IPS-18a (cell line): ENCODE results near the gene ZNF611.
"Not testable (repeated sequence)": the region's sequence is repeated elsewhere in the genome, so short reads cannot be mapped to it uniquely, and the experiment has no call there.

Source experiments
- H3K27ac ChIP-seq: one replicate; pipeline ENCODE4 v1.5.1; 2013; ENCODE audit warnings: low read length
- H3K27me3 ChIP-seq: one replicate; pipeline ENCODE4 v1.6.1; 2013; ENCODE audit warnings: mild to moderate bottlenecking, low read length; ENCODE audit not compliant: control insufficient read depth, insufficient read depth
- H3K36me3 ChIP-seq: one replicate; pipeline ENCODE4 v1.6.1; 2013; ENCODE audit warnings: low read depth, low read length; ENCODE audit not compliant: control insufficient read depth
- H3K4me1 ChIP-seq: one replicate; pipeline ENCODE4 v1.6.1; 2013; ENCODE audit warnings: low read depth, low read length; ENCODE audit not compliant: control insufficient read depth
- H3K4me3 ChIP-seq: one replicate; pipeline ENCODE4 v1.5.1; 2013; ENCODE audit warnings: low read length
- H3K9ac ChIP-seq: one replicate; pipeline ENCODE4 v1.6.1; 2013; ENCODE audit warnings: mild to moderate bottlenecking, low read length, moderate library complexity
- H3K9me3 ChIP-seq: one replicate; pipeline ENCODE4 v1.6.1; 2013; ENCODE audit warnings: low read depth, low read length; ENCODE audit not compliant: control insufficient read depth

The ZNF611 gene

DNA sequence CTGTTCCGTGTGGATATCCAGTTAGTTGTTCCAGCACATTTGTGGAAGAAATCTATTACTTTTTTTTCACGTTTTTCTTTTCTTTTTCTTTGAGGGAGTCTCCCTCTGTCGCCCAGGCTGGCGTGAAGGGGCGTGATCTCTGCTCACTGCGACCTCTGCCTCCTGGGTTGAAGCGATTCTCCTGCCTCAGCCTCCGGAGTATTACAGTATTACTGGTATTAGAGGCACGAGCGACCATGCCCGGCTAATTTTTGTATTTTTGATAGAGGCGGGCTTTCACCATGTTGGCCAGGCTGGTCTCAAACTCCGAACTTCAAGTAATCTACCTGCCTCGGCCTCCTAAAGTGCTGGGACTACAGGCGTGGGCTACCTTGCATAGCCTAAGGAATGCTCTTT is 43.6 kb downstream of the ZNF611 start:
- Histone ChIP-seq H3K27me3 (peaks cover 20% of the 10 kb centered on the region), H3K36me3 (no peaks in the 10 kb centered on the region), H3K9me3 (no peaks in the 10 kb centered on the region), H3K4me3 (peak overlapping the region; percentile 98), H3K9ac (peak overlapping the region; percentile 54), H3K4me1 (peaks cover 2% of the 10 kb centered on the region), H3K27ac (no peak overlapping the region)

DNA sequence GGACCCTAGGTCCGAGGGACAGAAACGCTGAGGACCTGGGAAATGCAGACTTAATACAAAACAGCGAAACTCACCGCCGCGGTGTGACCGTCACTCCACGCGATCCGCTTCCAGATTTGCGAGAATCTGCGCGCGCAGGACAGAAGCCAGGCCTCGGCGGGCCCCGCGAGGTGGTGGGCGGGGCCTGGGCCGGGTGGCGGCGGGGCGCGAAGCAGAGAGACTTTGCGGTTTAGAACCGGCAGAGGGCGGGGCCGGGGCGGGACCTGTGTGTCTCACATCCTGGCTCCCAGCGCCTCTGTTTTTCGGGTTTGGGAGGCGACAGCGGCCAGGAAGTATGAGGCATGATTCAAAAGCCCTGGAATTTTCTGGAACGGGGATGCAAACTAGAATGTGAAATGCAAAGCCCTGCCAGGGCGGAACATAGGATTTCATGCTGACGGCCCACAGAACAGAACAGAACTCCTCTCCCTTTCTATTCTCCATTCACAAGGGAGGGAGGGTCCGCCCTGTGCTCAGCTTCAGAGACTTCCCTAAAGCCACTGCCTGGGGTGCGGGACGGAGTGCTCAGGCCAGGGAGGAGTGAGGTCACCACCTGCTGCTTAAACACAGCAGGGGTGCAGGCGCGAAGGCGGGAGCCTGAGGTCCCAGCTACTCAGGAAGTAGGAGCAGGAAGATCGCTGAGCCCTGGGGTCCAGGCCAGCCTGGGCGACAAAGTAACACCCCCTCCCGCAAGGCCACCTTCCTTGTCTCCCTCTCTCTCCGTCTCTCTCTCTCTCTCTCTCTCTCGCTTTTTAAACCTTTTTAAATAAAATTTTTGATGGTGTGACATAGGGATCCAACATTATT is 44.3 kb downstream of the ZNF611 start:
- Histone ChIP-seq H3K4me1 (peaks cover 2% of the 10 kb centered on the region), H3K36me3 (no peaks in the 10 kb centered on the region), H3K9ac (peak overlapping the region; percentile 77), H3K4me3 (peak overlapping the region; percentile 98), H3K27ac (no peak overlapping the region), H3K27me3 (peaks cover 20% of the 10 kb centered on the region), H3K9me3 (no peaks in the 10 kb centered on the region)

DNA sequence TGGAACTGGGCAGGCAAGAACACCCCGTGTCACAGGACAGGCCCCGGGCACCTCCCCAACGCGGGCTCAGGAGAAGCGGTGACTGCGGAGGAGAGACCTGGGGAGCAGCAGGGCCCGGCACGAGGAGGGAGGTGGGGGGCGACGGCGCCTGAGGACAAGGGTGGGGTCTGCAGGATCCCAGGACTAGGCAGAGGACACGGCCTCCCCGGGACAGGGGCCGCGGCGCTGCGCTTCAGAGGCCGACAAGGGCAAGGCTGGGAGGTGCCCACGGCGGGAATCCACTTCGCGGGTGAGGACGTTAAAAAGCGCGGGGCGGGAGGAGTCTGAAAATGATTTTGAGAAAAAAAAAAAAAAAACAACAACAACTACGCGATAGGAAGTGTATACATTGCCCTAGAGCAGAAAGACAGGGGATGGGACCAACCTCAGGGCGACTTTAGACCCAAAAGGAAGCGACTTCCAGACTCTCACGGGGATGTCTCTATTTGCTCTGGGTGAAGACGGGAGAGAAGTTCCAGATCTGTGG is 44.9 kb downstream of the ZNF611 start:
- Histone ChIP-seq H3K36me3 (no peaks in the 10 kb centered on the region), H3K9ac (peak overlapping the region; percentile 77)

DNA sequence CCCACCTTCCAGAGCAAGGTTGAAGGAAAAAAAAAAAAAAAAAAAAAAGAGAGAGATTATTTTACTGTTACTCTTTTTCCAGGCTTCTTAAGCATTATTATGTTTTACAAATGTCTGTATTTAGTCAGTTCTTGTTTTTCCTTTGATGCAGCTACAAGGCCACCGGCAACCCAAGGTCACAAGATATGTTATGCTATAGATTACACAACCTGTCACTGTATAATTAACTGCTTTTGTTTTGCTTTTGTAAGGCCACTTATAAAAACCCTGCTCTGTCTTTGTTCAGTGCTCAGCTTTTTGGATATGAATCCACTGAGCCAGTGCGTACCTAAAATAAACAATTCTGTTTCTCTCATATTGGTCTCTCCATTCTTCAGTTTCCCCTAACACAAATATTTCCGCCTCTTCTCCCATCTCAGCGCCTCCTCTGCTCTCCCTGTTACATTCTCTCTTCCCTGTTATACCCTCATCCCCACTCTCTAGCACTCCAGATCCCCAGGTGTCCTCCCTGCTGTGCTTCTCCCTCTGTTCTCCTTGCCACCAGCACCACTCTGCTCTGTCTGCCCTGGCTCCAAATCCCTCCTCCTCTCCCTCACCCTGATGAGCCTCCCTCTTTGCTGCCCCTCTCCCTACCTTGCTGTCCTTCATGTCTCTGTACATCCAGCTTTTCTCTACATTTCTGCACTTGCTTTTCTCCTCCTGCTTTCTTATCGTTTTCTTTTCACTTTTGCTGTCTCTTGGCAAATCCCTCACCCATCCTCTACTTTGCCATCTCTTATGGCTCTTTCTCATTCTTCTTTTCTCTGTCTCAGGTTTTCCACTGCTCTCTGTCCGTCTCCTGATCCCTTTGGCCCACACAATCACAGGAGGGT is 45.7 kb downstream of the ZNF611 start:
- not testable (repeated sequence) for H3K4me1 ChIP-seq, H3K9me3 ChIP-seq, H3K27ac ChIP-seq, H3K9ac ChIP-seq, H3K36me3 ChIP-seq
- Histone ChIP-seq H3K27me3 (peaks cover 20% of the 10 kb centered on the region), H3K4me3 (peak overlapping the region; percentile 98)

More for the DNA sequence above, 44.9 kb downstream of the ZNF611 start:
- Histone ChIP-seq H3K4me3 (peak overlapping the region; percentile 98), H3K4me1 (peaks cover 2% of the 10 kb centered on the region), H3K9me3 (no peaks in the 10 kb centered on the region), H3K27ac (no peak overlapping the region), H3K27me3 (peaks cover 20% of the 10 kb centered on the region)

DNA sequence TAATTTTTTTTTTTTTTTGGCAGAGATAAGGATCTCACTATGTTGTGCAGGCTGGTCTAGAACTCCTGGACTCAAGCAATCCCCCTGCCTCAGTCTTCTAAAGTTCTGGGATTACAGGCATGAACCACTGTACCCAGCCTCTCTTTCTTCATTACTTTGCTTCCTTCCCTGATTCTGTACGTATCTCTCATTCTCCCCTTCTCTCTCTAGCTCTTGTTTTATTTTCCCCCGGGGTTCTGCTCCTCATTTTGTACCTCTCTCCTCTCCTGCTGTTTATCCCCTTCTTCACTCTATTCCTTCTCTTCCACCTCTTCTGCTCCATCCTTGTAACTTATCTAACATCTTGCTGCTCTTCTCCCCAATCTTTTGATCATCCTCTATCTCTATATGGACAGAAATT is 46.5 kb downstream of the ZNF611 start:
- Histone ChIP-seq H3K27me3 (peaks cover 20% of the 10 kb centered on the region), H3K9me3 (no peaks in the 10 kb centered on the region), H3K36me3 (no peaks in the 10 kb centered on the region), H3K9ac (no peak overlapping the region), H3K27ac (no peak overlapping the region), H3K4me1 (peaks cover 2% of the 10 kb centered on the region), H3K4me3 (no peak overlapping the region)

DNA sequence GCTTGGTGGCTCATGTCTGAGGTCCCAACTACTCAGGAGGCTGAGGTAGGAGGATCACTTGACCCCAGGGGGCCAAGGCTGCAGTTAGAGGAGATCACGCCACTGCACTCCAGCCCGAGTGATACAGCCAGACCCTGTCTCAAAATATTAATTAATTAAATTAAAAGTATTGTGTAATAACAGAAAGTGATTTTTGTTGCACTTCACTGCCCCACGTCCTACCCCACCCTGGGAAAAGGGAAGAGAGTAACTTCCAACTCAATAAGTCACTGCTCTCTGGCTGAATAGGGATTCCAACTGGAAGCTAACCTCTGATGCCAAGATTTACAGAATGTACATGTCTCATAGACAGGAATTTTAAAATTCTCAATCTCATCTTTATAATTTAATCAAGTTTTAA is 47.2 kb downstream of the ZNF611 start:
- no peak overlapping the region for H3K27ac ChIP-seq
- H3K9ac ChIP-seq: no peak overlapping the region
- peaks cover 20% of the 10 kb centered on the region for H3K27me3 ChIP-seq
- H3K36me3 ChIP-seq: no peaks in the 10 kb centered on the region
- H3K4me1 ChIP-seq: peaks cover 2% of the 10 kb centered on the region
- no peaks in the 10 kb centered on the region for H3K9me3 ChIP-seq
- no peak overlapping the region for H3K4me3 ChIP-seq

DNA sequence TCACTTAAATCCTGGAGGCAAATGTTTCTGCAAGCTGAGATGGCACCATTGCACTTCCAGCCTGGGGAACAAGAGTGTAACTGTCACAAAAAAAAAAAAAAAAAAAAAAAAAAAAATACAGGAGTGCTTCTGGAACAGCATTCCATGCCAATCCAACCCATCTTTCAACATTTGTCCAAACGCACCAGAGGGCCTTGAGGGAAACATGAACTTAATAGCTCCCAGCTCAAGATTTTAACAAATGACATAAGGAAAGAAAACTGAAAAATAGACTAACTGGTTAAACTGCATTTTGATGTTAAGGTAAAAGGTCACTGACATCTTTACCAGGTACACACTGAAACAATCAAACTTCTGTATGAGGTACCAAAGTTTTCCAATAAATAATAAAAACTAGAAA is 49.0 kb downstream of the ZNF611 start:
- no peaks in the 10 kb centered on the region for H3K9me3 ChIP-seq
- no peak overlapping the region for H3K27ac ChIP-seq
- no peaks in the 10 kb centered on the region for H3K36me3 ChIP-seq
- H3K9ac ChIP-seq: no peak overlapping the region
- H3K4me3 ChIP-seq: no peak overlapping the region
- no peaks in the 10 kb centered on the region for H3K4me1 ChIP-seq
- H3K27me3 ChIP-seq: peaks cover 6% of the 10 kb centered on the region

DNA sequence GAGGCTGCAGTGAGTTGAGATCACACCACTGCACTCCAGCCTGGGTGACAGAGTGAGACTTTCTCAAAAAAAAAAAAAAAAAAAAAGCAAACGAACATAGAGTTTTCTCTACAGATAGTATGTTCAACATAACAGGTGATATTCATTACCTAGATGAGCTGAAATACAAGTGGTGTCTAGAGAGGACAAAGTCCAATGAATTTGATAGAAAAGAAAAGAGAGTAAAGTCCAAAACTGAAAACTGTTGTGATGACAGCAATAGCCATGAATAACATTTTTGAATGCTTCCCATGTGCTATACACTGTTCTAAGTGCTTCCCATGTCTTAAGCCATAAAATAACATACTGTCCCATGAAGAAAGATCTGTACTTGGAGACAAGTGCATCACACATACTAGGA is 53.6 kb downstream of the ZNF611 start:
- H3K9ac ChIP-seq, H3K27ac ChIP-seq, H3K9me3 ChIP-seq, H3K36me3 ChIP-seq, H3K27me3 ChIP-seq, H3K4me1 ChIP-seq, H3K4me3 ChIP-seq: not testable (repeated sequence)

DNA sequence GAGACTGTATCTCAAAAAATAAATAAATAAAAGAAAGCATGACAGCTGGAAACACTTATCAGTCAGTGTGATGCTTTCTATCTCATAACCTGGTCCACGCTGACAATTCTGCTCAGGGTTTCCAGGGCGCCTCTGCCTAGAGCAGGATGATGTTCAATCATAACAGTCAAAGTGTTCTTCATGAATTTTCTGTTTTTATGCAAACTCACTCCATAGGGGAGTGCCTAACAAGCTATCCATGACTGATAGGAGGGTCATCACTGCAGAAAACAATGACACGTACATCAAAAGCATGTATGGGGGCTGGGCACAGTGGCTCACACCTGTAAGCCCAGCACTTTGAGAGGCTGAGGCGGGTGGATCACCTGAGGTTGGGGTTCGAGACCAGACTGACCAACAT is 55.2 kb downstream of the ZNF611 start:
- H3K27ac ChIP-seq: no peak overlapping the region
- H3K36me3 ChIP-seq: no peaks in the 10 kb centered on the region
- no peaks in the 10 kb centered on the region for H3K9me3 ChIP-seq
- H3K9ac ChIP-seq: no peak overlapping the region
- H3K27me3 ChIP-seq: no peaks in the 10 kb centered on the region
- no peak overlapping the region for H3K4me3 ChIP-seq
- H3K4me1 ChIP-seq: no peaks in the 10 kb centered on the region

DNA sequence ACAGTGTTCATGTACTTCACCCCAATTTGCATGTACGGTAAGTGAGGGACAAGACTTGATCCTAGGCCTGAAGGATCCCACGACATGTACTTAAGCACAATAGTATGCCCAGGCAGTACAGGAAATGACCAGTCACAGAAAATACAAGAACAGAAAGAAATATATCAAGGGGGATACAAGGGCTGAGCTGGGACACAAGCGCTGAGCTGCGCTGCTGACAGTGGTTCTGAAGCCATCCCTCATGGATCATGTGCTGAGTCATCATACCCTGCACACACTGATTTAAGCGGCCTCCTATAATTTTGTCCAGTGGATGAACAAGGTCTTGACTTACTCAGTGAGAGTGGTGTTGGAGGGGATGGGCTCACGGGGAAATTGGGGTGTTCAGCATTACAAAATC is 59.6 kb downstream of the ZNF611 start:
- H3K4me3 ChIP-seq, H3K9me3 ChIP-seq, H3K36me3 ChIP-seq, H3K27ac ChIP-seq, H3K27me3 ChIP-seq, H3K9ac ChIP-seq, H3K4me1 ChIP-seq: not testable (repeated sequence)

DNA sequence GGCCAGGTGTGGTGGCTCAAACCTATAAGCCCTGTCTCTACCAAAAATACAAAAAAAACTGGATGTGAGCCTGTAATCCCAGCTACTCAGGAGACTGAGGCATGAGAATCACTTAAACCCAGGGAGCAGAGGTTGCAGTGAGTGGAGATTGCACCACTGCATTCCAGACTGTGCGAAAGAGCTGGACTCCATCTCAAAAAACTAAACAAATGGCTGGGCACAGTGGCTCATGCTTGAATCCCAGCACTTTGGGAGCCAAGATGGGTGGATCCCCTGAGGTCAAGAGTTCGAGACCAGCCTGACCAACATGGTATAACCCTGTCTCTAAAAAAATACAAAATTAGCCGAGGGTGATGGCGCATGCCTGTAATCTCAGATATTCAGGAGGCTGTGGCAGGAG is 61.8 kb downstream of the ZNF611 start:
- Histone ChIP-seq H3K9ac (no peak overlapping the region), H3K27ac (no peak overlapping the region), H3K27me3 (no peaks in the 10 kb centered on the region), H3K4me3 (no peak overlapping the region), H3K4me1 (peaks cover 10% of the 10 kb centered on the region), H3K36me3 (no peaks in the 10 kb centered on the region), H3K9me3 (no peaks in the 10 kb centered on the region)
